HCT116 (cell line): ENCODE results near the gene ZFAND5.

ENCODE experiments used
- CTCF ChIP-seq, 3 experiments: fragments of 200-600 bp in 1 of 3; sonication (generic) in 1 of 3; IDR thresholded peaks in 2 of 3; conservative IDR thresholded peaks in 1 of 3; 2 replicates each; pipeline ENCODE4 v1.5.1; 2012 to 2017; ENCODE audit warnings: low read depth in 2 of 3, low read length in 2 of 3, antibody characterized with exemption in 1 of 3, borderline replicate concordance in 1 of 3, control low read depth in 1 of 3, mild to moderate bottlenecking in 1 of 3, mixed read lengths in 1 of 3, mixed run types in 1 of 3, moderate library complexity in 1 of 3; ENCODE audit not compliant: insufficient read depth in 1 of 3
- ELF1 ChIP-seq: IDR thresholded peaks from 2 replicates; pipeline ENCODE4 v1.6.1; 2012; ENCODE audit warnings: low read depth, borderline replicate concordance
- EZH2 ChIP-seq: fragments of 200-600 bp; sonication (generic); IDR thresholded peaks from 2 replicates; pipeline ENCODE4 v1.6.1; 2017; ENCODE audit warnings: antibody characterized with exemption, mixed run types
- EZH2phosphoT487 ChIP-seq: fragments of 200-600 bp; IDR thresholded peaks from 2 replicates; pipeline ENCODE4 v1.6.1; 2018; ENCODE audit warnings: antibody characterized with exemption, borderline replicate concordance
- POLR2A ChIP-seq: IDR thresholded peaks from 2 replicates; pipeline ENCODE4 v1.7.0; 2011; ENCODE audit warnings: borderline replicate concordance; ENCODE audit not compliant: insufficient read depth, insufficient read length; ENCODE audit errors: extremely low read depth
- REST ChIP-seq: IDR thresholded peaks from 2 replicates; pipeline ENCODE4 v1.6.1; 2012; ENCODE audit warnings: low read depth
- SRF ChIP-seq: IDR thresholded peaks from 2 replicates; pipeline ENCODE4 v1.6.1; 2012; ENCODE audit warnings: low read depth
- TCF7L2 ChIP-seq: IDR thresholded peaks from 2 replicates; pipeline ENCODE4 v1.7.0; 2011; ENCODE audit warnings: borderline replicate concordance, inconsistent platforms; ENCODE audit not compliant: insufficient read depth, insufficient read length; ENCODE audit errors: extremely low read depth
- ZNF274 ChIP-seq: fragments of 200-500 bp; sonication (Bioruptor generic); IDR thresholded peaks from 2 replicates; pipeline ENCODE4 v1.6.1; 2014; ENCODE audit warnings: mild to moderate bottlenecking, low read depth, low read length, inconsistent platforms

GRCh38 chr9:72401396-72401795, 36.4 kb upstream of the ZFAND5 start:
- TF ChIP-seq SRF, result no peak
- no peak for TF ChIP-seq REST
- no peak for TF ChIP-seq CTCF (IDR thresholded peaks at IDR 0.05 in 2 of 3, conservative IDR thresholded peaks at IDR 0.05 in 1 of 3; ENCODE audit: borderline replicate concordance in 1 of 3, insufficient read depth in 1 of 3, low read depth in 2 of 3, low read length in 2 of 3)
- no peak for TF ChIP-seq POLR2A
- no peak for TF ChIP-seq ELF1
- no peak for TF ChIP-seq EZH2phosphoT487
- no peak for TF ChIP-seq TCF7L2
- TF ChIP-seq EZH2, result no peak
- TF ChIP-seq ZNF274, result no peak
